T-helper 1 cell treated with Interleukin-12 subunit alpha and Interleukin-12 subunit beta and Interleukin-4 antibody, amounts not matched to agents 30 ng/mL and 1 ng/mL, for 36 hours (primary cell): ENCODE data around the gene RBBP6. TPM values are rescaled to one million over a fixed set of nuclear protein-coding genes. Genes with fewer than 3 reads are reported as not detected.

ENCODE experiments used
- total RNA-seq: library from RNA; stranded (reverse); gene quantifications from 2 replicates; pipeline ENCODE4 v1.2.3, GENCODE V29; 2022

RBBP6 gene
- total RNA-seq, 1 donor from 2014 or later = 61.1 TPM

Other genes starting within 250 kb of the RBBP6 start
- gene TNRC6A, start 190.1 kb downstream of the RBBP6 start, total RNA-seq = 51.1 and 56.3 TPM in 2 replicates